Measurements from ENCODE around the gene CFAP70. TPM values are rescaled to one million over a fixed set of nuclear protein-coding genes. Genes with fewer than 3 reads are reported as not detected.
A peak's percentile ranks its signal among the peaks of the same experiment; 100 is the strongest.
"Not testable (repeated sequence)": the region's sequence is repeated elsewhere in the genome, so short reads cannot be mapped to it uniquely, and the experiment has no call there.

The CFAP70 gene
- 1 to 10 TPM in 7 of 12 donors, under 1 TPM in 3, not detected in 2; 0.64 to 3.5 (median 1.7) TPM for polyA plus RNA-seq (ENCODE audit: insufficient read length in 12 of 12)
- long read RNA-seq, donor 1 = 0 reads
- long read RNA-seq, donor 2 = 0 reads
- long read RNA-seq, donor 3 = 0 reads
- long read RNA-seq, donor 4 = 0 reads
- long read RNA-seq, donor 5 = 0 reads
- long read RNA-seq, donor 6 = 0 reads
- long read RNA-seq, donor 7 = 0 reads
- long read RNA-seq, donor 8 = 0 reads
- long read RNA-seq, donor 9 = 0 reads
- long read RNA-seq, donor 10 = 0 reads
- long read RNA-seq, donor 11 = 0 reads

DNA sequence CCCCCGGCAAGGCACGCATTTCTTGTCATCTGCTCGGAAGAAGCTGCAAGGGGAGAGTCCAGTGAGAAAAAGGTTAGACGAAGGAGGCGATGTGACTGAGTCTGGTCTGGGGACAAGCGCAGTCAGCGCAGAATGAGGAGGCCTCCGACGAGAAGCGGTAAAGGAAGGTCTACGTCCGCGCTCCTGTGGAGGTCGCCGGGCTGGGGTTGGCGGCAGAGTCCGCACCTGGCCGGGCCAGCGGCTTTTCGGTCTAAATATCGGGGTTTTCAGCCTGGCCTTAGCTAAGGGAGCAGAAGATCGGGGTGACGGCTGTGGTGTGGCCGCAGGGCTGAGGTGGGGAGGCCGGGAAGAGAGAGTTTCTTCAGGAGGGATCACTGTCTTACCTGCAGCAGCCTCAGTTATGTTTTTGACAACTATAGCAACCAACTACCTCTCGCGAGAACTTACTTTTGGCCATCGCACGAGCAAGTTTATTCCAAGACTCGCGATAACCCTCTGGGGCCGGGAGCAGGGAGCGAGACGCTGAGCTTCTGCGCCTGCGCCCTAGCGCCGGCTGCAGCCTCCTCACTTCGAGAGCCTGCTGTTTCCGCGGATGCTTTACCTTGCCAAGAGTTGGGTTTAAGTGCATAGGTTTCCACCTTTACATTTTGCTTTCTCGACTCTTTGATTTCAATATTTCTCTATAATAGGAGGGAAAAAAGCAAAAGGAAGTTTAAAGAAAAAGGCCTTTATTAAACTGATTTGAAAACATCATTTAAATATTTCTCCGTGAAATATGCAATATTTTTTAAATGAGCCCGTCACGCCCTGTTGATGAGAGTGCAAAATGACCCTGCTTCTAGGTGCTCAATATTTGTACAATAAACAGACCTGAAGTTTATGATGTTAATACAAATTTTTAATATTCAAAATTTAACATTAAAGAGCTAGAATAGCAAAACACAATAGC is at the start of gene CFAP70:
CFAP70 (minus strand) TSS at position 534 of the 949 bp plus-strand sequence. CDS start 4,068 bp downstream, outside the sequence.
- DNase-seq = peak; percentile 98

DNA sequence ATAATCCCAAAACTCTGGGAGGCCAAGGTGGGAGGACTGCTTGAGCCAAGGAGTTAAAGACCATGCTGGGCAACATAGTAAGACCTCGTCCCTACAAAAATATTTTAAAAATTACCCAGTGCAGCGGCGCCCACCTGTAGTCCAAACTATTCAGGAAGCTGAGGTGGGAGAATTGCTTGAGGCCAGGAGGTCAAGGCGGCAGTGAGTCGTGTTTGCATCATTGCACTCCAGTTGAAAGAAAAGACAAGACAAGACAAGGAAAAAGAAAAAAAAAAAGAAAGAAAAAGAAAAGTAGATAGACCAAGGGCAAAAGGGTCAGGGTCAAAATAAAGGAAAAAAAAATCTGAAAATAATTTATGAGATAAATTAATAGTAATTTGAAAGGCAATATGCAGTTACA is 49.4 kb upstream of the CFAP70 start:
- DNase-seq = no peak

GRCh38 chr10:73407495-73407894 is 48.8 kb upstream of the CFAP70 start:
- DNase-seq = no peak

DNA sequence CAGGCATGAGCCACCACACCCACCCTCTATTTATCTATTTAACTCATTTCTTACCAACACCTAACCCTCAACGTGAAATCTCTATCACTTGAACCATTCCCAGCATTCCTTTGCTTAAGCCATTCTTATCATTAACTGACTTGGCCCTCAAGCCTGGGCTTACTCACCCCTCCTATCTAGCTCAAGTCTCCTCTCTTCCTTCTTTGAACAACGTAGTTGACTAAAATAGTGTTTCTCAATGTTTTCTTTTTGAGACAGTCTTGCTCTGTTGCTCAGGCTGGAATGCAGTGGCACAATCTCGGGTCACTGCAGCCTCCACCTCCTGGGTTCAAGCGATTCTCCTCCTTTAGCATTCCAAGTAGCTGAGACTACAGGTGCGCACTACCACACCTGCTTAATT is 48.2 kb upstream of the CFAP70 start:
- DNase-seq = no peak

DNA sequence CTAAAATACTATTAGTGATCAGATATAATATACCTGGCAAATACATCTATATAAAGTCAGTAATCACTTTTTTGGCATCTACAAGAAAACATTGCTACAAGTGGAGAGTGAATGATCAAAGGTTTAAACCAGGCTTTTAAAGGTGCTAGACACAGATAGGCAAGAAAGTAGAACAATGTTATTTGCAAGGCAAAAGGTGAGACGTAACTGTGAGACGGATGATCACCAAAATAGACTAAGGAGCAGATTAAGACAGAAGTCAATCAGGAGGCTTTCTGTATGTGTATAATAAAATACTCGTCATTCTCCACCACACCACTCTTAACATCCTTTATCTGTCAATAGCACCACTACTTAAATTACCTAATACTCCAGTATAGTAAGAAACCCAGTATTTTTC is 46.9 kb upstream of the CFAP70 start:
- no peak for DNase-seq

GRCh38 chr10:73404690-73405089 is 46.0 kb upstream of the CFAP70 start:
- DNase-seq = no peak

DNA sequence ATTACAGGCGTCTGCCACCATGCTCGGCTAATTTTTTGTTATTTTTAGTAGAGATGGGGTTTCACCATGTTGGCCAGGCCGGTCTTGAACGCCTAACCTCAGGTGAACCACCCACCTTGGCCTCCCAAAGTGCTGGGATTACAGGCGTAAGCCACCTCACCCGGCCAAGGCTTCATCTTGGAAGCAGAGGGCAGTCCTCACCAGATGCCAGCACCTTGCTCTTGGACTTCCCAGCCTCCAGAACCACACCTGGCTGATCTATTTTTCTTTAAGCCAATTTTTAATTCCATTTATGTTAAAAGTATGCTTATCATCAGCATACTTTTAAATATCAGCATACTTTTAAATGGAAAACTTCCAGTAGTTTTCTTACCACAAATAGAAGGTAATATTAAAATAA is 43.0 kb upstream of the CFAP70 start:
- no peak for DNase-seq

- DNase-seq = peak; percentile 18
Measured at GRCh38 chr10:73399063-73399462, 40.4 kb upstream of the CFAP70 start.

GRCh38 chr10:73398024-73398423 is 39.4 kb upstream of the CFAP70 start:
- DNase-seq = no peak

GRCh38 chr10:73394325-73394724 is 35.7 kb upstream of the CFAP70 start:
- DNase-seq = not testable (repeated sequence)

DNA sequence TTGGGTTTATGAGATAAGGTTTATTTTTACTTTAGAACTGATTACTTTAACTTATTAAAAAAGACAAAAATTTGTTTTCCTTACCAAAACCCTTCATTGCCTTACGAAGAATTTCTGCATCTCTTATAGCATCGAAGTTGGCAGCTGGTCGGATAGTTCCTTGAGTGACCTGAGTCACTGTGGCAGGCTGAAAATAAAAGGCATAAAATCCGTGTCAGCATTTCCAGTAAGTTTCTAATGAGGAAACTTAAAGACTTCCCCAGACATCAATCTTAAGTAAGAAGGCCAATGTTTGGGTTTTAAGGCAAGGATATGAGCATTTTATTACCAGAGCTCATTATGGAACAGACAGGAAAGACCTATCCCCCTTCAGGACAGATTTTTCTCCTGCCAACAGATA is 29.6 kb upstream of the CFAP70 start:
- no peak for DNase-seq

DNA sequence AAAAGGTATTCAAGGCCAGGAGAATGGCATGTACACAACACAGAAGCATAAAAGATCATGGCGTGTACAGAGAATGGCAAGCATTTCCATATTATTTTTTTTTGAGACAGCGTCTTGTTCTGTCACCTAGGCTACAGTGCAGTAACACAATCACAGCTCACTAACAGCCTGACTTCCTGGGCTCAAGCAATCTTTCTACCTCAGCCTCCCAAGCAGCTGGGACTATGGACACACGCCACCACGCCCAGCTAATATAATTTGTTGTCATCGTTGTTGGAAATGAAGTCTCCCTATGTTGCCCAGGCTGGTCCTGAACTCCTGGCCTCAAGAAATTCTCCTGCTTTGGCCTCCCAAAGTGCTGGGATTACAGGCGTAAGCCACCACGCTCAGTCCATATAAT is 27.9 kb upstream of the CFAP70 start:
- no peak for DNase-seq

DNA sequence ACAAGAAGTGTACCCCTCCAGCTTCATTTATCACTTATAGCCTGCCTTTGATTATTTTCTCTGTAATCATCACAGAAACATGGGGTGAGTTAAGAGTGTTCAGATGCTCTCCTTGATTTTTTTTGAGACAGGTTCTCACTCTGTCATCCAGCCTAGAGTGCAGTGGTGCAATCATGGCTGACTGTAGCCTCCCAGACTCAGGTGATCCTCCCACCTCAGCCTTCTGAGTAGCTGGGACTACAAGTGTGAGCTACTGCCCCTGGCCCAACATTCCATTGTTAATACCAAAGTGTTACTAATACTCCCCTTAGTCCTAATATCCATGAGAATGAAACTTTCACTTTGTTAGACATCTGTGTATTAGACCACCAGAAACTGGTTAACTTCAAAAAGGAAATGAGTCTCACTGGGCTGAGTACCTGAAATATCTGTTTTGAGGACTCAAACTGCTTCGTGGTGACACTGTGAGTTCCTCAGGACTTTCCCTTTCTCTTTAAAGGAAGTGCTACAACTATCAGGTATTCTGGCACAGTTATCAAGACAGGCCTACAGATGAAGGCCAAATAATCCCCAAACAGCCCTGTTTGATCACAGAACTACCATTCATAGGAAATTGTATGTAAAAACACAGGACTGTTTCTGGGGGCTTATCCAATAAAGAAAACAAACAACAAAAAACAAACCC is 20.5 kb upstream of the CFAP70 start:
- DNase-seq = no peak

GRCh38 chr10:73376679-73377078 is 18.0 kb upstream of the CFAP70 start:
- DNase-seq = no peak

DNA sequence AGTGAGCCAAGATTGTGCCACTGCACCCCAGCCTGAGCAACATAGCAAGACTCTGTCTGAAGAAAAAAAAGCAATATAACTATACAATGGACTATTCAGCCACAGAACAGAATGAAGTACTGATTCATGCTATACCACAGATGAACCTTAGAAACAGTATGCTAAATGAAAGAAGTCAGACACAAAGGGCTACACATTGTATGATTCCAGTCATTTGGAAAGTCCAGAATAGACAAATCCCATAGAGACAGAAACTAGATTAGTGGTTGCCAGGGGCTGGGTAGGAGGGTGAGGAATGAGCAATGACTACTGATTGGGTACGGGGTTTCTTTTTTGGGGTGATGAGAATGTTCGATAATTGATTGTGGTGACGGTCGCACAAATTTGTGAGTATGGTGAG is 9.6 kb upstream of the CFAP70 start:
- no peak for DNase-seq

- no peak for DNase-seq
Measured at GRCh38 chr10:73366381-73367298, 8.0 kb upstream of the CFAP70 start.

DNA sequence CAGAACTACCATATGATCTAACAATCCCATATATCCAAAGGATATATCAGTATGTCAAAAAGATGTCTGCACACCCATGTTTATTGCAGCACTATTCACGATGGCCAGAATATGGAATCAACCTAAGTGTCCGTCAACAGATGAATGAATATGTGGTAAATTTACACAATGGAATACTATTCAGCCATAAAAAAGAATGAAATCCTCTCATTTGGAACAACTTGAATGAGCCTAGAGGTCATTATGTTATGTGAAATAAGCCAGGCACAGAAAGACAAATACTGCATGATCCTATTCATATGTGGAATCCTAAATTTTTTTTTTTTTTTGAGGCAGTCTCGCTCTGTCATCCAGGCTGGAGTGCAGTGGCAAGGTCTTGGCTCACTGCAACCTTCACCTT is 6.3 kb upstream of the CFAP70 start:
- DNase-seq = no peak

DNA sequence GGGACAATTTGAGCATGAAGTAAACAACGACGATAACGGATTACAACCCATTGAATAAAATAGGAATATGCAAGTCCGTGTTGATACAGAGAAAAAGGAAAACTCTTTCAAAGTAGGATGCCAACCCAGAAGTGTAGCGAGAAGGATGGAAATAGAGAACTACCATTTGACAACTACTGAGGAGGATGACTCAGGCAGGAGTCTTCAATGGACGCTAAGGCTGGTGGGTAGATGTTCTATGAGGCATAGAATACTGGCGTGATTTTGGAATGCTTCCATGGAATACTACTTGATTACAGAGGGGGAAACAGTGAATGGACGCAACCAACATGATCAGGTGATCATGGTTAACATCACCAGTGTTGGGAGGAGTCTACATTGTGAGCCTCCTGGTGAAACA is 828 bp upstream of the CFAP70 start:
- DNase-seq = no peak

GRCh38 chr10:73357821-73358220 is 843 bp downstream of the CFAP70 start:
- DNase-seq = no peak

GRCh38 chr10:73357166-73357565 is 1.5 kb downstream of the CFAP70 start:
- peak; percentile 54 for DNase-seq

- no peak for DNase-seq
Measured at GRCh38 chr10:73344269-73344668, 14.4 kb downstream of the CFAP70 start.
